Activated CD4-positive, alpha-beta T cell treated with anti-CD3 and anti-CD28 coated beads for 24 hours (primary cell): ENCODE data around the gene TRPC4AP.

Source experiments
- DNase-seq, 2 donors: peaks; one replicate each; pipeline ENCODE4 v3.0.0-alpha.2; 2020; ENCODE audit warnings: low read depth in 2 of 2

The TRPC4AP gene

DNA sequence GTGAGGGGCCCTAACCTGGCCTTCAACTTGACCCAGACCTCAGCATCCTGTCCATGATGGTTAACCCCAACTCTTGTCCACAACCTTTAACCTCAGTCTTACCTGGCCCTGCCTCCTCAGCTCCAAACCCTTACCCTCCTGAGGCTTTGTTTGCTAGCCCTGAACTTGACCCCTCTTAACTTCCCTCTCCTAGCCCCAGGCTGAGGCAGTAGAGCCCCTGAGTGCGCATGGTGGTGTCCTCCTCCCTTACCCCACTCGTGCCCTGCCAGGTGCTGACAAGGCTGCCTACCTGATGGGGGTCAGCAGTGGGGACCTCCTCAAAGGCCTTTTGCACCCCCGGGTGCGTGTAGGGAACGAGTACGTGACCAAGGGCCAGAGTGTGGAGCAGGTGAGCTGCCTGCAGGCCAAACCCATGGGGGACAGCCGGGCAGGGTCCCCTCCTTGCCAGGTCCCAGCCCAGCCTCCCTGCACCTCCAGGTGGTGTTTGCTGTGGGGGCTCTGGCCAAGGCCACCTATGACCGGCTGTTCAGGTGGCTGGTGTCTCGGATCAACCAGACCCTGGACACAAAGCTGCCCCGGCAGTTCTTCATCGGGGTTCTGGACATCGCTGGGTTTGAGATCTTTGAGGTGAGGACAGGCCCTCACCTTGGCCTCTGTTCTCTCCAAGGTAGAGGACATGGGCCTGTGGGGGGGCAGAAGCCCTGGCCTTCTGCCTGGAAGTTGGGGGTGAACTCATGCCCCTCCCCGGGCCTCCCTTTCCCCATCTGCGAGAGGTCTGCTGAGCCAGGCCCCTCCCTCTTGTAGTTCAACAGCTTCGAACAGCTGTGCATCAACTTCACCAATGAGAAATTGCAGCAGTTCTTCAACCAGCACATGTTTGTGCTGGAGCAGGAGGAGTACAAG lies 105.1 kb downstream of the TRPC4AP start:
- DNase-seq, result no peak

DNA sequence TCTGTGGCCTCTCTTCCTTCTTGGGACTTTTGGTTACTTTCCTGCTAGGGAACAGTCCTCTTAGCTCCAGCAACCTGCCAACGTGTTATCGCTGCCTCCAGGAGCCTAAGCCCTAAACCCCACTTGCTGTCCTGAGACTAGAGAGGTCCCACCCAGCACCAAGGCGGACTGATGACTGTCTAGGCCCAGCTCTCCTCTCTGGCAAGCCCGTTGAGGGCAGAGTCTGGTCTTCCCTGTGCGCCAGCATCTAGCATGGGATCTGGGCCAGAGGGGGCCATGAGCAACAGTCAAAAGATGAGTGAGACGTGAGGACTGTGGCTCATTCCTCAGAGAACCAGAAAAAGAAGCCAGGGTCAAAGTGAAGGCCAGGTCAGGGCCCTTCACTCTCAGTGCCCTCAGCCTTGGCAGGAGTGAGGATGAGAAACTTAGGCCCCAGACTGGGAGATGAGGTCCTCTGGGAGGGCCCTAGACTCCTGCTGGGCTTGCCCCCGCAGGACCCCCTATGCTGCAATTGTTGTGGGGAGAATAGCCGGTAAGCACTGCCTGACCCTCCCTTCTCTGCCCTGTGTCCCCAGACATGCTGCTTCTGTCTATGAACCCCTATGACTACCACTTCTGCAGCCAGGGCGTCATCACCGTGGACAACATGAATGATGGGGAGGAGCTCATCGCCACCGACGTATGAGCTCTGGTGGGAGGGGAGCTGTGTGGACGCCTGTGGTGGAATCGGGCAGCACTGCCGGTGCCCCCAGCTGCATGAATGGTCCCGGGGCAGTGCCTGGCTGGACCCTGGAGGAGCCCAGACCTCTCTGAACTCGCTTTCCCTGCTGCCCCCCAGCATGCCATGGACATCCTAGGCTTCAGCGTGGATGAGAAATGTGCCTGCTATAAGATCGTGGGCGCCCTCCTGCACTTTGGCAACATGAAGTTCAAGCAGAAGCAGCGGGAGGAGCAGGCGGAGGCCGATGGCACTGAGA lies 106.0 kb downstream of the TRPC4AP start:
- no peak for DNase-seq

DNA sequence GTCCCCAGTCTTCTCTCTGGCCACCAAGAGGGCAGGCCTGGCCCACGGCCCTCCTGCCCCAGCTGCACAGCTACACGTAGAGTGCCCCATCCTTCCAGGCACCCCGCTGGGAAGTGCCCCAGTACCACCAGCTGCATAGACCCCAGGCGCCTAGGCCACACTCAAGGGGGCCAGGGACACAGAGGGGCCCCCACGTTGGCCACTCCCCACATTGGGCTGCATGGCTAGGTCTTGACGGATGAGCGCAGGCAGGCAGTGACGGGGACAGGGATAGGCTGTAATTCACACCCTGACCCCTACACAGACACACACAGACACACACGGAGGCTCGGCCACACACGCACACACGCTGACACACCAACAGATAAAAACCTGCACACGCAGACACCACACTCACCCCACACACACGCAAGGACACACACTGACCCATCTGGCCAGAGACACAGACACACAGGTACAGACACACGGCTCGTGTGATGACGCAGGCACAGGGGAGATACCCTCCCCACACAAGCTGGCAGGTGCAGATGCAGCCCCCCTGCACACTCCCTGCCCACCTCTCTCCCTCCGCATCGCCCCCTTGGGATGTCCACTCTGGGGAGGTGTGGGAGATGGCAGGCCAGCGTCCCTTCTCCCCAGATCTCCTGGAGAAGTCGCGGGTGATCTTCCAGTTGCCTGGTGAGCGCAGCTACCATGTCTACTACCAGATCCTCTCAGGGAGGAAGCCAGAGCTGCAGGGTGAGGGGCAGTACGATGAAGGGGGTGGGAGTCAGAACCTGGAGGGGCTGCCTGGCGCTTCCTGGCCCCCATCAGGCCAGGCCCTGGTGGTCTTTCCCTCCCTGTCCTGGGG lies 106.9 kb downstream of the TRPC4AP start:
- no peak for DNase-seq

DNA sequence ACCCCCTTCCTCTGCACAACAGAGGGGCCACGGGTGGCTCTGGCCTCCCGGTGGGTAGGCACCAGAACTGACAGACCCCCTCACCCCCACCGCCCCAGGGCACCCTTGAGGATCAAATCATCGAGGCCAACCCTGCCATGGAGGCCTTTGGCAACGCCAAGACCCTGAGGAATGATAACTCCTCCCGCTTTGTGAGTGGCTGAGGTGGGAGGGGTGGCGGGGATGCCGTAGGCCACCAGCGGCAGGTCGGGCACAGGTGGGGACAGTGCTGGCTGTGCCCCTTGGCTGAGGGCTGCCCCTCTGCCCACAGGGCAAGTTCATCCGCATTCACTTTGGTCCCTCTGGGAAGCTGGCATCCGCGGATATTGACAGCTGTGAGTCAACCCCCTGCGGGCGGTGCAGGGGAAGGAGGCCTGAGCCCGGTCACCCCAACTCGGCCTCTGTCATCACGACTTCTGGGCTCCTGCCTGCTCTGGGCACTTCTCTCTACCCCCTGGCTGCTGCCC lies 107.8 kb downstream of the TRPC4AP start:
- no peak for DNase-seq

DNA sequence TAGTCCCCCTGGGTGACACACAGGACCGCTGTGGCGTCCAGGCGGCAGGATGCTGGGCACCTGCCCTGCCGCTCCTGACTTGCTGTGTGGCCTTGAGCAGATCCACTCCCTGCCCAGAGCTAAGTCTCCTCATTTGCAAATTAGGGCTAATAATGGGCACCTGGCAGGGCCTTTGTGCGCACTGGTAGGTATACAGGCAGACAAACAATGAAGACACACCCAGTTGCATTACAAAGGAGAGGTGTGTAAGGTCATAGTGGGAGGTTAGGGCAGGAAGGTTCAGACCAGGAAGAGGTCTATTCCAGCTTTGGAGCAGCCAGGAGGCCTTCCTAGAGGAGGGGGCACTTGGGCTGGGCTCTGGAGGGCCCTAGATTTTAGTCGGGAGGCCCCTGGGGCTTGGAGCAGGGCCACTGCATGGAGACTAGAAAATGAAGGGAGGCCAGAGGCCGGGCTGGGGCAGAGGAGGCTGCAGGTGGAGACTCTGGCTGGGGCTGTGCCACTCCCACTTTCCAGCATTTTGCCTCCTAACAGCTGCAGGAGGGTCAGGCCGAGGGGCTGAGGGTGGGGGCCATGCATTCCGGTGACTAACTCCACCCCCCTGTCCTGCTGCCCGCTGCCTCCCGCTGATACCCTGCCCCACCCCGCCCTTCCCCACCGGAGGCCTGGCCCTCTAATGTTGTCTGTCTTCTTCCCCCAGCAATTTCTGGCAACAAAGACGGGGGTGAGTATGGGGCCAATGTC lies 108.4 kb downstream of the TRPC4AP start:
- DNase-seq, result no peak

DNA sequence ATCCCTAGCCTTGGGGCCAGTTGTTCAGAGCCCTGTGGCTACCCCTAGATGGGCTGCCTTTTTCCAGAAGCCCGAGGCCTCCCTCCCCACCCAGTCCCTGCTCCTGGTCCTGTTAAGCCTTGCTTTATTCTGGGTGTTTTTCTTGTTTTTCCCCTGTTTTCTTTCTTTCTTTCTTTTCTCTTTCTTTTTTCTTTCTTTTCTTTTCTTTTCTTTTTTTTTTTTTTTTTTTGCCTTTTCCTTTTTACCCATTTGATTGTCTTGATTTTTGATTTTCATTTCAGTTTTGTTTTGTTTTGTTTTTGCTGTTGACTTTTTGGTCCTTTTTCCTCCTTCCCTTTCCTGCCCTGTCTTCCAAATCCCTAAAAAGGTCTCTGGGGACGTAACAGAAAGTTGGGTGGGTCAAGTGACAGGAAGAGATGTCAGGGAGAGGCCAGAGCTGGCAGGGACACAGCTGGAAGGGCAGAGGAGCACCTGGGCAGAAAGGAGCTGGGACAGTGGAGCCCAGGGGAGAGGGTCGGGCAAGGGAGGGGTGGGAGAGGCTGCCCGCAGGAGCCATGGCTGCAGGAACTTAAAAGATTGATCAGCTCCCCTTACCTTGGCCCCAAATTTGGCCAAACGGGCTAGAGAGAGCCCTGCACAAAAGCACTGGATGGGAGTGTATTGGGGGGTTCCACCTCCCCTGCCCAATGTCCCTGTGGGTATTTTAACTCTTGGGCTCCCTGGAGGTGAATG lies 109.4 kb downstream of the TRPC4AP start:
- no peak for DNase-seq

DNA sequence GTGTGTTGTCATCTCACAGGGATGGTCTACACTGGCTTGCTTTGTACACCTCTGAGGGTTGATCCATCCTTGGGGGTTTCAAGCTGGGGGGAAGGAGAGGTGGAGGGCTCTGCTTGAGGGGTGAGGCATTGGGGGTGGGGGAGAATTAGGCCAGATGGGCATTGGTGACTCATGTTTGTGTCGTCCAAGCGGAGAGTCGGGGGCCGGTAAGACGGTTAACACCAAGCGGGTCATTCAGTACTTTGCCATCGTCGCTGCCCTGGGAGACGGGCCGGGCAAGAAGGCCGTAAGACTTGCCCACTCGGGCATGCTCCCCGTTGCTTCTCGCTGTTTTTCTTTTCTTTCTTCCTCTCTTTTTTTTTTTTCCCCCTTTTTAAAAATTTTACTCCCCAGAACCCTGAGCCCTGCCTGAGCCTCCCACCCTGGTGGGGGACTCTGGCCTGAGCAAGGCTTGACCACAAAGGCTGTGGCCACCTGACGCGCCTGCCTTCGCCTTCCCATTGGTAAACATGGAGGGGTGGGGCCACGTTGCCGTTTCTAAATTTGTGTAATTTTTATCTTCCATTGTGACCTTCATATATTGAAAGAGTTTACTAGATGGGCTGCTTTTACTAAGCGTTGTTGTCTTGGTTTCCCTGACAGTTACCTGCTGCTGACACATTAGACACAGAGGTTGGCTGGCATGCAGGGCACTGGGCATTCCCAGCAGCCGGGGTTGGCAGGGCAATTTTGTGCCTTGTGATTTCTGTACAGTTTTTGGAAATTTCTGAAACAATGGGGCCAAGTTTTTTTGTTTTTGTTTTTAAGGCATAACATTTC lies 110.1 kb downstream of the TRPC4AP start:
- DNase-seq, result no peak

DNA sequence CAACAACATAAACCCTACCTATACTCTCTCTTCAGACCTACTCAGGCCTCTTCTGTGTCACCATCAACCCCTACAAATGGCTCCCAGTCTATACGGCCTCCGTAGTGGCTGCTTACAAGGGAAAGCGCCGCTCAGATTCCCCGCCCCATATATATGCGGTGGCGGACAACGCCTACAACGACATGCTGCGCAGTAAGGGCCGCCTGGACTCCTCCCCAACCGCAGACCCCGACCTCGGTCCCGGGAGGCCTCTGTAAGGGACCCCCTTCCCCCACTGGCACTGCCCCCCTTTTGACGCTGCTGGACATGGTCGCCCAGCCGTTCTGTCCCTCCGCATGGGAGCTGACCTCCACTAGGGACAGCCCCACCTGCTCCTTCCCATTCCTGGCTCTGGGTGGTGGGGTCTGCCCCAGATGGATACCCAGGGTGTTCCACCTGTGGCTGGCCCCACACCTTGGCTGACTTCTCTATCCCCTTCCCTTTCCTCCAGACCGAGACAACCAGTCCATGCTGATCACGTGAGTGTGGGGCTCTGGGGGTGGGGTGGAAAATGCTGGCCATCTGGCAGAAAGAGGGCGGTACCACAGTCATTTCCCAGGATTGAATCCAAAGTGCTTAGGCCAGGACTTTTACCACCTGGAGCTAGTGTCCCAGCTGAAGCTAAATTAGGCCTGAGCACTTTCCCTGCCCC lies 111.9 kb downstream of the TRPC4AP start:
- no peak for DNase-seq

DNA sequence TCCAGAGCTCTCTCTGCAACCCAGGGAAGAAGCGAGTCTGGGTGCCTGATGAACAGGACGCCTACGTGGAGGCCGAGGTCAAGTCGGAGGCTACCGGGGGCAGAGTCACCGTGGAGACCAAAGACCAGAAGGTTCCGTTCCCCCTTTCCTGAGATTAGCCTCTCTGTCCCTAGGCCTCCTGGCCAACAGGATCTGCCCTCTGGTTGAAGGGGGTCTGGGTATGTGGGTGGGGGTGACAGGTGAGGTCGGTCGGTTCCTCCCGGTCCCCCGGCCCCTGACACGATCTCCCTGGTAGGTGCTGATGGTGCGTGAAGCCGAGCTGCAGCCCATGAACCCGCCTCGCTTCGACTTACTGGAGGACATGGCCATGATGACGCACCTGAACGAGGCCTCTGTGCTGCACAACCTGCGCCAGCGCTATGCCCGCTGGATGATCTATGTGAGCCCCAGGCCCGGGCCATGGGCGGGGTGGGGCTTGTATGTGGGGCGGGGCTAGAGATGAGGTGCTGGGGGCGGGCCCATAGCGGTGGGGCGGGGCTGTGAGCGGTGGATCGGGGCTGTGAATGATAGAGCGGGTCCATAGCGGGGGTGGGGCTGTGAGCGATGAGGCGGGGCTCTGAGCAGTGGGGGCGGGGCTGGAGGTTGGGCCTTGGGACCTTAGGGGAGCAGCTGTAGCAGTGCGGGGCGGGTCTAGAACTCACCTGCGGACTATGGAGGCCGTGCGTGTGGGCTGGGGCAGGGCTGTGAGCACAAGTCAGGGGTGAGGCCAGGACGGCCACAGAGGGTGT lies 113.0 kb downstream of the TRPC4AP start:
- no peak for DNase-seq

DNA sequence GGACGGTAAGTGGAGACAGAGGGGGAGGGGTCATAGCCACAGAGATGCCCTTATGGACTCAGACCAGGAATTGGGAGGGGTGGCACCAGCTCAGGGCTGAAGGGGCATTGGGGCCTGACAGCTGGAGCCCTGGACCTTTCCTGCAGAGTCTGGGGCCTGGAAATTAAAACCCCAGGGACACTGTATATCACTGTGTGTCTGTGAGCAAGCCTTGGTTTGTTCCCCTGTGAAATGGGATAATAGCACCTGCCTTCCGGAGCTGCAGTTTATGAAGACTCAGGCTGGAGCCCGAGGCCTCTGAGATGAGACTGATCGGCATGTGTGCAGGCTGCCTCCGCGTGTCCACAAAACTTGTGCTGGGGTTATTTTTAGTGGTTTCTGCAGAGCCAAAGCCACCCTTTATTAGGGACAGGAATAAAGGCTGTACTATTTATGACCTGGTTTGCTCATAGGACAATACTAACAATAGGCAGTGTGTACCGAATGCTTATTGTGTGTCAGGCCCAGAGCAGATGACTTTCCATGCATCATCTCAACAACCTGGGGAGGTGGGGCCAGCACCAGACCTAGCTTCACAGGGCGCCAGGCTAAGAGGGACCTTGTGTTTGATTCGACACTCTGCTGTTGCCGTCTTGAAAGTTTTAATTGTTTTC lies 114.4 kb downstream of the TRPC4AP start:
- DNase-seq, result no peak

DNA sequence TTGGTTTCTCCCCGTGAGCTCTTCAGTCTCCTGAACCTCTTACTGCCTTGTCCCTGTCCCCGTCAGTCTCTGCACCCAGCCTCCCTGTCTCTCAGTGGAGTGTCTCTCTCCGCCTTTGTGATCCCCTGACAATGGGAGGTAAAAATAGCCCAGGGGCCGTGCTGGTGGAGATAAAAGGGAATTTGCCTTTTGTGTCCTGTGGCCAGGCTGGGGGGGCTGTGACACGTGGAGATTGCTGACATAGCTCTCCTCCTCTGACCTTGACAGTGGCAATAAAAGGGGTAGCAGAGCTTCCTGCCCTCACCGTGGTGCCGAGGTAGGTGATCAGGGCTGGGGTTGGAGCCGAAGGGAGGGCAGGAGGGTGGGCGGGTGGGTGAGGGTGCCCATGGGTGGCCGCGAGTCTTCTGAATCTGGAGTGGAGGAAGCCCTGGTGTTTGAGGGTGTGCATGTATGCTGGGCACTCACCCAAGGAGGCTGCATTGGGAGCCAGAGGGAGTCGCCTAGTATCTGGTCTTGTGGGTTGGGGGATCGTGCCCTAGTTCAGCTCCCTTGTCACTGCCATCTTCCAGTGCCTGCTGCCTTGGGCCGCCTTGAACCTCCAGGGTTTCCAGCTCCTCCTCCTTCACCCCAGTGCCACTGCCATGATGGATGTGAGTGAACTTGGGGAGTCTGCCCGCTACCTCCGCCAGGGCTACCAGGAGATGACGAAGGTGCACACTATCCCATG lies 115.1 kb downstream of the TRPC4AP start:
- DNase-seq, result no peak

DNA sequence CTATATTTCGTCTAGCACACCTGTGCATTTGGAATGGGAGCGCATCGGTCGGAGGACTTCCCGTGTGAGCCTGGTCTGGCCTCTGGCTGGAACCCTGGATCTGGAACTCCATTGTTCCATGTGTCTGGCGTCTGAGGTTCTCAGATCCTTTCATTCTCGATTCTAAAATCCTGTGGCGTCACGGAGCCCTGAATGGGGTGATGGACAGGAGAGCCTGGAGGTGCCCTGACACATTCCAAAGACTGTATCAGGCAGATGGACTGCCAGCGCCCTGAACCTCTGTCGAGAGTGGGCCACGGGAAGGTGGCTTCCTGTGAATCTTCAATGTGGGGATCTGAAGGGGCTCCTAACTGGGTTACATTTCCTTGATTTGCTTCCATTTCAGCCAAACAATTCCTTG lies 116.3 kb downstream of the TRPC4AP start:
- DNase-seq, result no peak

DNA sequence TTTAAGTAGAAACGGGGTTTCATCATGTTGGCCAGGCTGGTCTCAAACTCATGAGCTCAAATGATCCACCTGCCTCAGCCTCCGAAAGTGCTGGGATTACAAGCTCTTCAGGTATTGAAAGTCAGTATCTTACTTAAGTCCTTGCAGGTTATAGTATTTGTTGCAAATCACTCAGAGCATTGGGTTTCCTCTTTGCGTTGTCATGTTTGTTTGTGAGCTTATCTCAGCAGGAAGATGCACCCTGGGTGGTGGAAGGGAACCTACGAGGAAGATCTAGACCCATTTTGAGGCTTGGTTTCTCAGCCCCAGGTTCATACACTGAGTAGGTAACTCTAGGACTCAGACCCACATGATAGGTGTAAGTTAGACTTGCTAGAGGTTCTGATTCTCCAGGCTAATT lies 118.4 kb downstream of the TRPC4AP start:
- no peak for DNase-seq

DNA sequence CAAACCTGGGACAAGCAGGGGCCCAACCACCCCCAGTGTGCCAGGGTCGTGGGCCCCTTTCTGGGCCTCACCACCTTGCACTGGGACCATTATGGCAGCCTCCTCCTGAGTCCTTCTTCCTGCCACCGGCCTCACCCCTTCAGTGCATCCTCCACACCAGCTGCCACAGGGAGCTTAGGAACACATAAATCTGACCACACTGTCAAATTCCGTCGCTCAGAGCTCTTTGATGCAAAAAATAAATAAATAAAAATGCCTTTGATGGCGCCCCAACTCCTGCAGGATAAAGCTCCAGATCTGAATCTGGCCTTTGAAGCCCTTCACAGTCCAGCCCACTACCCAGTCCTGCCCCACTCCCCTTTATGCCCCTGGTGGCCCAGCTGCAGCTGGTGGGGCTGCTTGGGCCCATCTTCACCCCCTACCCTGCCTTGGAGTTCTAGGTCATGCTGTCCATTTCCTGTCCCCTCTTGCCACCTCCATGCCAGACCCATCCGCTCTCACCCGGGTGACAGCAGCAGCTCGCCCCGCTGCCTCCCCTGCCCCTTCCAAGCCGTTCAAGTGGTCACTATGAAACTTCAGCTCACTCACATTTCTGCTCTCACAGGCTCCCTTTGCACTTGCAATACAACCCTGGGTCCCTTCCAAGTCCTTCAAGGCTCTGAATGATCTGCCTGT lies 120.9 kb downstream of the TRPC4AP start:
- no peak for DNase-seq

DNA sequence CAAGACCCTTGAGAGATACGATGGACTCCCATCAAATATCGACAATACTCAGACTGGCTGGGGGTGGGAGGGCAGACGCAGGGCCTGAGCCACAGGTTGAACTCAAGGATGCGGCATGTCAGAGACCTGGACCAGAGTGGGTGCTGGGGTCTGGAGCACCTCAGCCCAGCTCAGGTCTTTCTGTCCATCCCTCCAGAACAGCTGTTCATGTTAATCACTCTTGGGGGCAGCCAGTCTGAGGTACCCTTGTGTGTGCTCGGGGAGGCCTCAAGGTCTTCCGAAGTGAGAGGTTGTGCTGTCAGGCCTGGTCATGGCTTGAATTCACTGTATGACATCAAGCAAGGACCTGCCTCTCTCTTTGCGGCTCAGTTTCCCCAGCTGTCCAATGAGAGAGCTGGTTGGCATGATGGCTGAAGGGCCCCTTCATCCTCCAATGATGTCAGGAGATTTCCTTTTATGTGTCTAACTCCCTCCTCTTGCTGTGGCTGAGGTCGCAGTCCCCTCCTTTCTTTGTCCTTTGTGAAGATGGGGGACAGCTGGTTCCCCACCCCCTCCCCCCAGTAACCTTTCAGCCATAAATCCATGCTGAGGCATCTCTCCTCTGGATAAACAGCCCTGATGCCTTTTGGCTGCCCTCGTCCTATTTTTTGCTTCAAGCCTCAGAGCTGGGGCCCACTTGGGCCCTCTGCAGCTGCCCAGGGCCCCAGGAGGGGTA lies 121.6 kb downstream of the TRPC4AP start:
- DNase-seq, result no peak
